Spleen (tissue), 3 donors: Measurements from ENCODE around the gene MXD4.

ENCODE experiments used
- POLR2A ChIP-seq, 3 donors: fragments of 450-650 bp; IDR thresholded peaks; one replicate each; pipeline ENCODE4 v1.5.1; 2017; ENCODE audit warnings: antibody characterized with exemption in 3 of 3, mild to moderate bottlenecking in 1 of 3
- POLR2AphosphoS5 ChIP-seq, 3 donors: sonication (generic); formaldehyde crosslinking; IDR thresholded peaks; one replicate each; pipeline ENCODE4 v1.5.1; 2017; ENCODE audit warnings: antibody characterized with exemption in 3 of 3

GRCh38 chr4:2251073-2251794 is 10.7 kb downstream of the MXD4 start:
- TF ChIP-seq POLR2AphosphoS5 (IDR thresholded peaks at IDR 0.05) (no peak), POLR2A (IDR thresholded peaks at IDR 0.05) (no peak)
